GM23338 (cell line): ENCODE results near the gene TGFBR1. TPM values are rescaled to one million over a fixed set of nuclear protein-coding genes. Genes with fewer than 3 reads are reported as not detected.

Experiments
- ATAC-seq: fragments of 200-7000 bp; cut with Tn5 transposase; 3 replicates; pipeline ENCODE4 v1.9.1; 2020
- DNase-seq: peaks from one replicate; pipeline ENCODE4 v3.0.0-alpha.2; 2015; ENCODE audit warnings: low spot score
- H2AFZ ChIP-seq: fragments of 200-600 bp; sonication (generic); 2 replicates; pipeline ENCODE4 v1.8.0; 2016; ENCODE audit warnings: antibody characterized with exemption, mild to moderate bottlenecking, moderate library complexity
- H3F3A ChIP-seq: fragments of 200-600 bp; sonication (generic); replicated peaks from 2 replicates; pipeline ENCODE4 v1.8.0; 2017; ENCODE audit warnings: antibody characterized with exemption, mixed run types, low read depth
- H3K27ac ChIP-seq: fragments of 200-600 bp; sonication (generic); 2 replicates; pipeline ENCODE4 v1.6.1; 2016; ENCODE audit warnings: low read depth
- H3K27me3 ChIP-seq: fragments of 200-600 bp; sonication (generic); 2 replicates; pipeline ENCODE4 v1.8.0; 2016; ENCODE audit warnings: mild to moderate bottlenecking, mixed run types, moderate library complexity; ENCODE audit not compliant: insufficient read depth
- H3K36me3 ChIP-seq: fragments of 200-600 bp; sonication (generic); 2 replicates; pipeline ENCODE4 v1.8.0; 2016; ENCODE audit warnings: mild to moderate bottlenecking; ENCODE audit not compliant: insufficient read depth
- H3K4me1 ChIP-seq: fragments of 200-600 bp; sonication (generic); 2 replicates; pipeline ENCODE4 v1.8.0; 2016; ENCODE audit warnings: mild to moderate bottlenecking, moderate library complexity; ENCODE audit not compliant: insufficient read depth
- H3K4me2 ChIP-seq: fragments of 200-600 bp; sonication (generic); 2 replicates; pipeline ENCODE4 v1.7.1; 2017; ENCODE audit warnings: mixed run types
- H3K4me3 ChIP-seq: fragments of 200-600 bp; sonication (generic); 2 replicates; pipeline ENCODE4 v1.6.1; 2016; ENCODE audit warnings: mixed run types
- H3K79me2 ChIP-seq: fragments of 200-600 bp; sonication (generic); replicated peaks from 2 replicates; pipeline ENCODE4 v1.8.0; 2017; ENCODE audit warnings: mild to moderate bottlenecking; ENCODE audit not compliant: insufficient read depth
- H3K9me2 ChIP-seq: fragments of 200-600 bp; sonication (generic); 2 replicates; pipeline ENCODE4 v1.8.0; 2017; ENCODE audit not compliant: insufficient read depth
- H4K20me1 ChIP-seq: fragments of 200-600 bp; sonication (generic); replicated peaks from 2 replicates; pipeline ENCODE4 v1.8.0; 2017; ENCODE audit warnings: mild to moderate bottlenecking; ENCODE audit not compliant: insufficient read depth
- H3K27ac Mint-ChIP-seq: 2 replicates; pipeline ENCODE4 v1.8.0; 2020; ENCODE audit warnings: inconsistent platforms, mild to moderate bottlenecking, moderate library complexity, mixed read lengths
- H3K27me3 Mint-ChIP-seq: 3 replicates; pipeline ENCODE4 v1.8.0; 2022; ENCODE audit warnings: low read depth, mild to moderate bottlenecking, moderate library complexity, mixed read lengths, inconsistent platforms; ENCODE audit not compliant: insufficient read depth, poor library complexity
- H3K36me3 Mint-ChIP-seq: 3 replicates; pipeline ENCODE4 v1.8.0; 2021; ENCODE audit warnings: low read depth, mild to moderate bottlenecking, inconsistent platforms, moderate library complexity, mixed read lengths
- H3K4me1 Mint-ChIP-seq: 3 replicates; pipeline ENCODE4 v1.8.0; 2020; ENCODE audit warnings: mild to moderate bottlenecking, inconsistent platforms, mixed read lengths
- H3K4me3 Mint-ChIP-seq: 3 replicates; pipeline ENCODE4 v1.8.0; 2021; ENCODE audit warnings: moderate library complexity, mild to moderate bottlenecking, inconsistent platforms, mixed read lengths
- H3K9me3 Mint-ChIP-seq: 3 replicates; pipeline ENCODE4 v1.8.0; 2020; ENCODE audit warnings: moderate library complexity, mild to moderate bottlenecking, inconsistent platforms, mixed read lengths
- CTCF ChIP-seq, 2 experiments: fragments of 200-600 bp in 1 of 2; sonication (generic) in 1 of 2; conservative IDR thresholded peaks; 2 replicates each; pipeline versions ENCODE4 v1.5.1 to v1.6.1; 2016 to 2017; ENCODE audit warnings: antibody characterized with exemption in 2 of 2, low read depth in 2 of 2, mild to moderate bottlenecking in 2 of 2, moderate library complexity in 1 of 2
- ETS1 ChIP-seq: IDR thresholded peaks from 2 replicates; pipeline ENCODE4 v1.6.1; 2016; ENCODE audit warnings: antibody characterized with exemption
- JUNB ChIP-seq: IDR thresholded peaks from one replicate; pipeline ENCODE4 v1.6.1; 2016; ENCODE audit warnings: antibody characterized with exemption; ENCODE audit not compliant: unreplicated experiment
- REST ChIP-seq: IDR thresholded peaks from one replicate; pipeline ENCODE4 v1.6.1; 2018; ENCODE audit warnings: antibody characterized with exemption; ENCODE audit not compliant: unreplicated experiment
- STAT1 ChIP-seq: IDR thresholded peaks from one replicate; pipeline ENCODE4 v1.6.1; 2016; ENCODE audit warnings: antibody characterized with exemption; ENCODE audit not compliant: unreplicated experiment
- ZNF114 ChIP-seq: fragments of 250-450 bp; sonication (Bioruptor Pico); IDR thresholded peaks from 2 replicates; pipeline ENCODE4 v1.5.0; 2020; ENCODE audit warnings: mild to moderate bottlenecking, moderate library complexity
- ZNF331 ChIP-seq: fragments of 250-450 bp; sonication (Bioruptor Pico); IDR thresholded peaks from 2 replicates; pipeline ENCODE4 v1.5.0; 2020; ENCODE audit warnings: low read depth, mild to moderate bottlenecking, moderate library complexity
- ZNF462 ChIP-seq: fragments of 250-450 bp; sonication (Bioruptor Pico); IDR thresholded peaks from 2 replicates; pipeline ENCODE4 v1.5.0; 2020; ENCODE audit warnings: mild to moderate bottlenecking, moderate library complexity
- polyA plus RNA-seq: library from polyadenylated mRNA; unstranded; fragments of >200 nt; fragmentation: Nextera tagmentation; extraction: Ambion mirVana; gene quantifications from 2 replicates; pipeline ENCODE4 v1.2.1, GENCODE V29; 2016
- total RNA-seq: library from RNA; depleted of rRNA; stranded (reverse); fragments of >200 nt; shearing (Covaris generic); gene quantifications from 2 replicates; pipeline ENCODE4 v1.2.3, GENCODE V29; 2014

The TGFBR1 gene
- total and polyA plus RNA-seq, 2 experiments from 2014 or later, result 9.3 to 40.2 TPM

- no peaks in the 10 kb centered on the region for H3K4me1 ChIP-seq
- H3K79me2 ChIP-seq, result no peaks in the 10 kb centered on the region
- H3K4me3 ChIP-seq, result no peak overlapping the region
- no peak for DNase-seq
- no peak for ATAC-seq
- Mint-ChIP-seq H3K9me3 (no peaks in the 10 kb centered on the region), H3K36me3 (no peaks in the 10 kb centered on the region), H3K27me3 (peaks cover 7% of the 10 kb centered on the region), H3K4me3 (no peak overlapping the region), H3K4me1 (peaks cover 6% of the 10 kb centered on the region; the same call in 2 of the 3 replicates), H3K27ac (no peak overlapping the region)
- H3K4me2 ChIP-seq, result no peak overlapping the region
- H3K27me3 ChIP-seq, result no peaks in the 10 kb centered on the region
- no peak overlapping the region for H2AFZ ChIP-seq
- H3K36me3 ChIP-seq, result no peaks in the 10 kb centered on the region
- peaks cover 4% of the 10 kb centered on the region; the same call in 1 of the 2 replicates for H3K9me2 ChIP-seq
- H3F3A ChIP-seq, result no peaks in the 10 kb centered on the region
- no peaks in the 10 kb centered on the region for H4K20me1 ChIP-seq
- H3K27ac ChIP-seq, result no peak overlapping the region
- no peak for TF ChIP-seq ZNF331 (CRISPR knock-in tag)
- no peak for TF ChIP-seq CTCF (conservative IDR thresholded peaks at IDR 0.05; ENCODE audit: low read depth in 2 of 2)
- no peak for TF ChIP-seq STAT1
- no peak for TF ChIP-seq ETS1
- no peak for TF ChIP-seq REST
Measured at GRCh38 chr9:99073985-99074901, 30.7 kb upstream of the TGFBR1 start.

- Mint-ChIP-seq H3K4me1 (peaks cover 6% of the 10 kb centered on the region; the same call in 2 of the 3 replicates), H3K9me3 (no peaks in the 10 kb centered on the region; the same call in 2 of the 3 replicates), H3K4me3 (no peak overlapping the region), H3K27ac (no peak overlapping the region), H3K36me3 (no peaks in the 10 kb centered on the region), H3K27me3 (peaks cover 7% of the 10 kb centered on the region)
- Histone ChIP-seq H3F3A (no peaks in the 10 kb centered on the region), H3K36me3 (no peaks in the 10 kb centered on the region), H3K79me2 (no peaks in the 10 kb centered on the region), H4K20me1 (no peaks in the 10 kb centered on the region), H3K4me2 (no peak overlapping the region), H3K4me3 (no peak overlapping the region), H3K27me3 (no peaks in the 10 kb centered on the region), H3K4me1 (no peaks in the 10 kb centered on the region), H2AFZ (peak overlapping the region; percentile 38; the same call in 1 of the 2 replicates), H3K9me2 (peaks cover 4% of the 10 kb centered on the region; the same call in 1 of the 2 replicates), H3K27ac (no peak overlapping the region)
- ATAC-seq, result no peak
- no peak for DNase-seq
- no peak for TF ChIP-seq ZNF114 (CRISPR knock-in tag)
- no peak for TF ChIP-seq ZNF462
- TF ChIP-seq JUNB, result no peak
Measured at GRCh38 chr9:99074902-99075245, 30.0 kb upstream of the TGFBR1 start.
